ENCODE data around the gene GRPEL1.

Gene GRPEL1

GRCh38 chr4:7067452-7068278 is at the start of gene GRPEL1:
Gene GRPEL1 (minus strand): TSS chr4:7068064. CDS start chr4:7068032, 32 bp downstream.
- peak in 5 of 6 experiments; percentile 99 to 100 (median 100) for DNase-seq

- DNase-seq: no peak
These were observed 48.8 kb upstream of the GRPEL1 start for GRCh38 chr4:7116705-7117104.

GRCh38 chr4:7115557-7116340 is 47.9 kb upstream of the GRPEL1 start:
- no peak for DNase-seq

GRCh38 chr4:7112656-7113055 is 44.8 kb upstream of the GRPEL1 start:
- DNase-seq: no peak

- DNase-seq: no peak
These were observed 43.6 kb upstream of the GRPEL1 start for GRCh38 chr4:7111441-7111840.

GRCh38 chr4:7110546-7110945 is 42.7 kb upstream of the GRPEL1 start:
- DNase-seq: no peak

- no peak for DNase-seq
These were observed 41.3 kb upstream of the GRPEL1 start for GRCh38 chr4:7109169-7109568.

- DNase-seq: no peak
These were observed 40.8 kb upstream of the GRPEL1 start for GRCh38 chr4:7108660-7109059.

- no peak for DNase-seq
These were observed 40.3 kb upstream of the GRPEL1 start for GRCh38 chr4:7108046-7108625.

- no peak for DNase-seq
These were observed 39.5 kb upstream of the GRPEL1 start for GRCh38 chr4:7107166-7107905.

GRCh38 chr4:7105276-7105675 is 37.4 kb upstream of the GRPEL1 start:
- no peak for DNase-seq

- no peak for DNase-seq
These were observed 36.6 kb upstream of the GRPEL1 start for GRCh38 chr4:7104366-7105031.

- DNase-seq: peak in 1 of 6 experiments; percentile 25
These were observed 35.9 kb upstream of the GRPEL1 start for GRCh38 chr4:7103607-7104365.

- DNase-seq: peak; percentile 64 to 82 (median 72)
These were observed 35.3 kb upstream of the GRPEL1 start for GRCh38 chr4:7103031-7103606.

GRCh38 chr4:7102516-7102909 is 34.6 kb upstream of the GRPEL1 start:
- DNase-seq: peak in 3 of 6 experiments; percentile 12 to 42 (median 21)

GRCh38 chr4:7101692-7102515 is 34.0 kb upstream of the GRPEL1 start:
- peak in 5 of 6 experiments; percentile 10 to 42 (median 21) for DNase-seq

- DNase-seq: no peak
These were observed 28.4 kb upstream of the GRPEL1 start for GRCh38 chr4:7096236-7096635.

GRCh38 chr4:7095611-7096155 is 27.8 kb upstream of the GRPEL1 start:
- DNase-seq: no peak

GRCh38 chr4:7094916-7095315 is 27.1 kb upstream of the GRPEL1 start:
- no peak for DNase-seq

- DNase-seq: no peak
These were observed 24.2 kb upstream of the GRPEL1 start for GRCh38 chr4:7092026-7092425.

Measured in stimulated activated naive CD4-positive, alpha-beta T cell (primary cell).